ENCODE measurements around the gene ZCCHC14.
"Not testable (repeated sequence)": the region's sequence is repeated elsewhere in the genome, so short reads cannot be mapped to it uniquely, and the experiment has no call there.

ZCCHC14 gene

DNA sequence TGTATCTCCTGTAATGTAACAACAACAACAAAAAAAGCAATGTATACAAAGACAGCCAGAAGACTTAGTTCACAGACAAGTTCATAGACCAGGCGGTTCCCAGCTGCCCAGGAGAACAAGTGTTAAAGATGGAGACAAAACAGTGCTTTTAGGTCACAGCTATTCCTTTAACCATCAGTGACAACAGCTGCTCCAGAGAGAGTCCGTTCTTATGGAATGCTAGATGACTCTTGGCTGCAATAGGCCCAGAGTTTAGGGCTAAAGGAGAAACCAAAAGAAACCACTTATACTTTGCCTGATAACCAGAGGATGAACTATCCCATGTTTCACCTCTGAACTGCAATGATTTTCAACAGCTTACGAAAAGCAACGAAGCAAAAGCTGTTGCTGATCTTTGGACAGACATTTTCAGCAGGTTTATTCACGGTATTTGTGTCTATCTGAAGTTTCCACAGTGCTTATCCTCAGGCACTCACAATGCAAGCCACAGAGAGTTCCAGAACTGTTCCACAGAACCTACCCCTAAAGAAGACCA, 6.0 kb downstream of the ZCCHC14 start:
- no peak for DNase-seq (ENCODE audit: low read depth)
- H3K4me3 ChIP-seq (ENCODE audit: control insufficient read depth, low read depth, low read length), result no peak overlapping the region
- TF ChIP-seq, protein P1, sequence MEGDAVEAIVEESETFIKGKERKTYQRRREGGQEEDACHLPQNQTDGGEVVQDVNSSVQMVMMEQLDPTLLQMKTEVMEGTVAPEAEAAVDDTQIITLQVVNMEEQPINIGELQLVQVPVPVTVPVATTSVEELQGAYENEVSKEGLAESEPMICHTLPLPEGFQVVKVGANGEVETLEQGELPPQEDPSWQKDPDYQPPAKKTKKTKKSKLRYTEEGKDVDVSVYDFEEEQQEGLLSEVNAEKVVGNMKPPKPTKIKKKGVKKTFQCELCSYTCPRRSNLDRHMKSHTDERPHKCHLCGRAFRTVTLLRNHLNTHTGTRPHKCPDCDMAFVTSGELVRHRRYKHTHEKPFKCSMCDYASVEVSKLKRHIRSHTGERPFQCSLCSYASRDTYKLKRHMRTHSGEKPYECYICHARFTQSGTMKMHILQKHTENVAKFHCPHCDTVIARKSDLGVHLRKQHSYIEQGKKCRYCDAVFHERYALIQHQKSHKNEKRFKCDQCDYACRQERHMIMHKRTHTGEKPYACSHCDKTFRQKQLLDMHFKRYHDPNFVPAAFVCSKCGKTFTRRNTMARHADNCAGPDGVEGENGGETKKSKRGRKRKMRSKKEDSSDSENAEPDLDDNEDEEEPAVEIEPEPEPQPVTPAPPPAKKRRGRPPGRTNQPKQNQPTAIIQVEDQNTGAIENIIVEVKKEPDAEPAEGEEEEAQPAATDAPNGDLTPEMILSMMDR (IDR thresholded peaks at IDR 0.05; ENCODE audit: control insufficient read depth, insufficient read depth, low read depth, low read length, missing control alignments), result no peak

DNA sequence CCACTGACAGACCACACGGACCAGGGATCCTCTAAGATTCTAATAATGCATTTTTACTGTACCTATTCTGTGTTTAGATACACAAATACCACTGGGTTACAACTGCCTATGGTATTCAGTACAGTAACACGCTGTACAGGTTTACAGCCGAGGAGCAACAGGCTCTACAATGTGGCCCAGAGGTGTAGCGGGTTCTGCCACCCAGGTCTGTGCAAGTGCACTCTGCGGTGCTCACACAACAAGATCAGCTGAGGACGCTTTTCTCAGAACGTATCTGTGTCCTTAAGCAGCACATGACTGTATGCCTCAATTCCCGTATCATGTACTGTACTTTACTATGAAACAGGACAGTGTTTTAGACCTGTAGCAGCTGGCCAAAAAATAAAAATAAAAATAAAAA, 6.5 kb downstream of the ZCCHC14 start:
- no peak overlapping the region for H3K4me3 ChIP-seq (ENCODE audit: control insufficient read depth, low read depth, low read length)
- TF ChIP-seq, protein P1 (IDR thresholded peaks at IDR 0.05; ENCODE audit: control insufficient read depth, insufficient read depth, low read depth, low read length, missing control alignments), result no peak
- DNase-seq (ENCODE audit: low read depth), result no peak

DNA sequence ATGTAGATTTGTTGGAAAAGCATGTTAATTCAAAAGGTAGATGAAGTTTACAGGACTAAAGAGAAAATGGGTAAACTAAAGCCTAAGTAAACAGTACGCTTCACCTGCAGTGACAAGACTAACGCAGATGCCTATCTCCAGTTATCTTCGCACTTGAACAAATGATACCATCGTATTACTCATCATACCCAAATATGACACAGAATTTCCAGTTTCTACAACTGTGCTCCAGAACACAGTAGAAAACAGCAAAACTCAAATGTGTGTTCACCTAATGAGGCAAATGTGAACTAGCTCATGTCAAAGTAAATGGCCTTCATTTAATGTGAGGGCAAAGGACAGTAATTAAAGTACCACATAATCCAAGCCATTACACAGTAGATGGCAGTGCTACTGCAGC, 7.0 kb downstream of the ZCCHC14 start:
- DNase-seq (ENCODE audit: low read depth); H3K4me3 ChIP-seq (ENCODE audit: control insufficient read depth, low read depth, low read length): not testable (repeated sequence)

DNA sequence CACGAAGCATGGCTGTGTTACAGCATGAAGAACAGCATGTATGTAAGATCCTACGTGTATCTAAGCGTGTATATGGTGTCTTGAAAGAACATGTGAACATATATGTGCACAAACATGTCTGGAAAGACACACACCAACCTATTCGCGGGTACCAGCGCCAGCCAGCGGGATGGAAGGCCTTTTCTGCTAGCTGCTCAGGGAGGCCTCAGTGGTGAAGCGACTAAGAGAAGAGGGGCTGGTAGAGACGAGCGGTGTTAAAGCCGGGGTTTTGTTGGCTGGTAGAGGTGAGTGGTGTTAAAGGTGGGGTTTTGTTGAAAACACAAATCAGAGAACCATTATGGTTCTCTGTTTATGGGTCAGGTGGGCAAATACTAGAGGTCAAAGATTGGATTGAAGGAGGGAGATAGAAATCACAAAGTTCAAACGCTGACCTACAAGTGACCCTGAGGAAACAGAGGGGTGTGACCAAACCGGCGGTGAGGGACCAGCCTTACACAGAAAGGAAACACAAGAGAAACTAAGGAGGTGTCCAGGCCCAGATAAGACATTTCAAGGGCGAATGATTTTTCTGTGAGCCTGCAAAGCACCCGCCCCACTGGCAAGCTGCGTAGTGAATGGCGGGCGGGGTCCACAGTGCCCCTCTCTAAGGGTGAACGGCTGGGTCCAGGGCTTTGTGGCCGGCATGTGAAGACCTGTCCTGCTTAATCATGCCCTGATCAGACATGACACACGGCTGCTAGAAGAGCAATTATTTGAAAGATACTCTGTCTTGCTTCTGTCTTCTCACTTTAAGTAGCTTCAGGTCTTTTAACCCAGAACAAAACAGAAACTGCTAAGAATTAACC, 8.1 kb downstream of the ZCCHC14 start:
- TF ChIP-seq, protein P1 (IDR thresholded peaks at IDR 0.05; ENCODE audit: control insufficient read depth, insufficient read depth, low read depth, low read length, missing control alignments), result no peak
- no peak for DNase-seq (ENCODE audit: low read depth)
- no peak overlapping the region for H3K4me3 ChIP-seq (ENCODE audit: control insufficient read depth, low read depth, low read length)

DNA sequence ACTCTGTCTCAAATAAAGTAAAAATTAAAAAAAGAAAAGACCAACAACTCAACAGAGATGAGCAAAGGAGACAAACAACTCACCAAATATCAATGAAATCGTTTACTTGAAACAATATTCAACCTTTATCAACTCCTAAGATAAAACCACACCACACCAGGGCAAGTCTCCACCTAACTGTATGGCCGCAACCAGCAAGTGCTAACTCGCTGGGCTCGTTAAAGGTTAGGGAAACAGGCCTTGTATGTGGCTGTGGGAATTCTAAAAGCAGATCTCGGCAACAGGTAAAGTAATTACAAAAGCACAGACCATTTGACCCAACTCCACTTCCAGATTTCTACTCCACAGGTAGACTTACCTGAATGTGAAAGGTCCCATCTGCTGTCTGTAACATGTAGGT, 9.3 kb downstream of the ZCCHC14 start:
- DNase-seq (ENCODE audit: low read depth), result no peak
- TF ChIP-seq, protein P1 (IDR thresholded peaks at IDR 0.05; ENCODE audit: control insufficient read depth, insufficient read depth, low read depth, low read length, missing control alignments), result no peak
- H3K4me3 ChIP-seq (ENCODE audit: control insufficient read depth, low read depth, low read length), result no peak overlapping the region

DNA sequence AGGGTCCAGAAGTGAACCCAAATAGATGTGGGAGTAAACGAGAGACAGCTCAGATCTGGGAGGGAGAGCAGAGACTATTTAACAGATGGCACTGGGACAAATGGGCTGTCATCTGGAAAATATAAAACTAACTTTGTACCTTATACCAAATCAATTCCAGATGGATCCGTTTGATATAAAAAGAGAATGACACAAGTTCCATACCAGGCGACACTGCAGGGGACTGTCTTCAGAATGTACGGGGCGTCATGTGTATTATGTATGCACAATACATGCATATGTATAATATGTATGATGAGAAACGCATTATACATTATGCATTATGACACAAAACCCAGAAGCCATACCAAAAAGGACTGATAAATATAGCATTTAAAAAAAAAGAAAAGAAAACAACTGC, 10.2 kb downstream of the ZCCHC14 start:
- not testable (repeated sequence) for DNase-seq (ENCODE audit: low read depth); H3K4me3 ChIP-seq (ENCODE audit: control insufficient read depth, low read depth, low read length)

DNA sequence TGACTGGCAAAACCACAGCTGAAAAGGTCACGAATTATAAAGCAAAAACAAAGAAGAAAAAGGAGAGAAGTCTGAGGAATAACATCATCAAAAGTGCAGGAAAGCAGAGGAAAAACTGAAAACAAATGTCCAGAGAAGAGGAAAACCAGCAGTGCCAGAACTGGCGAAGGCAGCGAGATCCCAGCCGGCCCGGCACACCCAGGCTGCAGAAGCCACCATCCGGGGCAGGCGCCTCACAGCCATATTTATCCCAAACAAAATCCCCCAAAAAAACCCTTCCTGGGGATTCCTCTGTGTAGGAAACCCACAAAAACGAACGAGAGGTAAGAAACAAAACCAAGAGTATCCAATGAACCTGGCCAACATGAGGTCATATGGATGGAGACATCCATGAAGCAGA, 10.6 kb downstream of the ZCCHC14 start:
- DNase-seq (ENCODE audit: low read depth), result no peak
- no peak overlapping the region for H3K4me3 ChIP-seq (ENCODE audit: control insufficient read depth, low read depth, low read length)
- TF ChIP-seq, protein P1 (IDR thresholded peaks at IDR 0.05; ENCODE audit: control insufficient read depth, insufficient read depth, low read depth, low read length, missing control alignments), result no peak

DNA sequence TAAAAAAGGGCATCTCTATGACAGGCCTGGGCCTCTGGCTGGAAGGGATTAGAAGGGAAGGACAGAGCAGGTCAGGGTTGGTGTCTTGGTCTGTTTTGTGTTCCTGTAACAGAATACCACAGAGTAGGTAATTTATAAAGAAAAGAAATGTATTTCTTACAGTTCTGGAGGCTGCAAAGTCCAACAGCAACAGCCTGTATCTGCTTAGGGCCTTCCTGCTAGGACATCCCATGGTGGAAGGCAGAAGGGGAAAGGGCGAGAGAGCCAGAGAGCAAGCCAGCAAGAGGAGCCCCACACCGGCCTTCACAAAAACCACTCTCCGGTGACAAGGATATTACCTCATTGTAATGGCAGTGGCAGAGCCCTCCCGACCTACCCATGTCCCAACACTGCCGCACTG, 11.1 kb downstream of the ZCCHC14 start:
- H3K4me3 ChIP-seq (ENCODE audit: control insufficient read depth, low read depth, low read length); DNase-seq (ENCODE audit: low read depth): not testable (repeated sequence)

DNA sequence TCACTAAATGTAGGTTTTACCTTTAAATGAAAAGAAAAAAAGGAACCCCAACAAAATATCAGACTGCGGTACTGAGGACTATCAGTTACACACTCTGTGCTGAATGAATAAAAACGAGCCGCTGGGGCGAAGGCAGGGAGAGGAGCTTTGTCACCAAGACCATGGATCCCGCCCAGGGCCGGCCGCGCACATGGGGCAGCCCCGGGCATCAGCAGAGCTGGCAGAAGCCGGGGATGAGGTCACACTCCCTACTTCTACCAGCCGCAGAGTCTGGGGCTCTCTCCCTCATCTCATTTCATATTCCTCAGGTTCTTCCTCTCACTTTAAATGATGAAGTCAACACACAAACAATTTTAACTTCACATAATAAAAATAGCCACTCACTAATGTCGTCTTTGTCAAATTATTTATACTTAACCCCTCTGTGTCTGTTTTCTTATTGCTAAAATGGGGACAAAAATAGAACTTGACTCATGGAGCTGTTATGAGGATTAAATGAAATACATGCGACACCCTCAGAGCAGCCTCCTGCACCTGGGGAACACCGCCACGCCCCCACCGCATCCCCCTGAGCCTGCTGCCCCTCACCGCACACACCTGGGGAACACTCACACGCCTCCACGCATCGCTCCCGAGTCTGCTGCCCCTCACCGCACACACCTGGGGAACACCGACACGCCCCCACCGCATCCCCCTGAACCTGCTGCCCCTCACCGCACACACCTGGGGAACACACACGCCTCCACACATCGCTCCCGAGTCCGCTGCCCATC, 15.4 kb downstream of the ZCCHC14 start:
- not testable (repeated sequence) for H3K4me3 ChIP-seq (ENCODE audit: control insufficient read depth, low read depth, low read length); DNase-seq (ENCODE audit: low read depth)

All from AG09309 (cell line).